LNCaP clone FGC (cell line): ENCODE results near the gene EFCAB3.
"Not testable (repeated sequence)": the region's sequence is repeated elsewhere in the genome, so short reads cannot be mapped to it uniquely, and the experiment has no call there.

Experiments used
- DNase-seq: peaks from one replicate; pipeline ENCODE4 v3.0.0-alpha.2; 2011; ENCODE audit warnings: low read depth
- H3K4me3 ChIP-seq: 2 replicates; pipeline ENCODE4 v1.5.1; 2011; ENCODE audit warnings: mild to moderate bottlenecking, low read depth, low read length, control low read depth
- CTCF ChIP-seq: IDR thresholded peaks from 2 replicates; pipeline ENCODE4 v1.5.1; 2012; ENCODE audit warnings: mild to moderate bottlenecking; ENCODE audit not compliant: control insufficient read depth, insufficient read depth; ENCODE audit errors: extremely low read depth

EFCAB3 gene

GRCh38 chr17:62454111-62454510 lies 73.8 kb downstream of the EFCAB3 start:
- not testable (repeated sequence) for H3K4me3 ChIP-seq, DNase-seq

- H3K4me3 ChIP-seq, result no peak overlapping the region
- DNase-seq, result no peak
- no peak for TF ChIP-seq CTCF
These were observed 75.7 kb downstream of the EFCAB3 start for GRCh38 chr17:62456016-62456415.

DNA sequence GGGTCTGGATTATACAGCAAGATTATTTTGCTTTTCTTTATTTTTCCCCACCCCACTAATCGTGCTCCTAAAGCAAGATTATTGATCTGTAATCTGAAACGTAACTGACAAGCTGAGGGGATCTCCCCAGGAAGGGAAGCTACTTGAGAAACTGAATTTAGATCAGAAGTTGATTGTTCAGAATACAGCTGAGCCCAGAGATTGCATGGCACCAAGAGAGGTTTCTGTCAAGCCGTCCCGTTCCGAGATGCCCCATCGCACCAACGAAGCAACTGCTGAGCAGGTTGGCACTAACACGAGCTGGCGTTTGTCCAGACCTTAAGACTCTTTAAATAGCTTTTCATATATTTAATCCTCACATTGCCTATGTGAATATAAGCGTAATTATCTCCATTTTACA lies 78.1 kb downstream of the EFCAB3 start:
- not testable (repeated sequence) for DNase-seq, H3K4me3 ChIP-seq

GRCh38 chr17:62464422-62464821 lies 84.1 kb downstream of the EFCAB3 start:
- not testable (repeated sequence) for H3K4me3 ChIP-seq, DNase-seq

DNA sequence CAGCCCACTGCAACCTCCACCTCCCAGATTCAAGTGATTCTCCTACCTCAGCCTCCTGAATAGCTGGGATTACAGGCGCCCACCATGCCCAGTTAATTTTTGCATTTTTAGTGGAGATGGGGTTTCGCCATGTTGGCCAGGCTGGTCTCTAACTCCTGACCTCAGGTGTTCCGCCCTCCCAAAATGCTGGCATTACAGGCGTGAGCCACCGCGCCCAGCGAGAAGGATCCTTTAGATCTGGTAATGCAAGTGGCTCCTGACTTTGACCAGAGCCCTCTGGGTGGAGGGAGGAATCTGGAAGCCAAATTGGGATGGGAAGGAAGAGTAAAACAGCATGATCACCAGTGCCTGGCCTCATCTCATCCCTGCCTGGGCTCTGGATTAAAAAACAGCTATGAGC lies 84.9 kb downstream of the EFCAB3 start:
- H3K4me3 ChIP-seq, result not testable (repeated sequence)

More for the DNA sequence above, 84.9 kb downstream of the EFCAB3 start:
- DNase-seq, result not testable (repeated sequence)
